T-helper 9 cell (primary cell): ENCODE results near the gene OR4C5.
"Not testable (repeated sequence)": the region's sequence is repeated elsewhere in the genome, so short reads cannot be mapped to it uniquely, and the experiment has no call there.

ENCODE experiments used
- DNase-seq: peaks from one replicate; pipeline ENCODE4 v3.0.0-alpha.2; 2020
- total RNA-seq, 2 donors: gene quantifications; one replicate each; lab custom pipeline; 2026; lab: John Stamatoyannopoulos, UW

Gene OR4C5
- total RNA-seq = 0 reads per million in 2 donors

GRCh38 chr11:48366365-48366764, at the start of gene OR4C5:
OR4C5 (minus strand) TSS chr11:48366465; CDS start chr11:48366465, 0 bp downstream.
- no peak for DNase-seq

GRCh38 chr11:48384670-48385069, 18.4 kb upstream of the OR4C5 start:
- DNase-seq = no peak

- DNase-seq = not testable (repeated sequence)
Observed at GRCh38 chr11:48384151-48384550, 17.9 kb upstream of the OR4C5 start.

GRCh38 chr11:48361289-48361688, 5.0 kb downstream of the OR4C5 start:
- not testable (repeated sequence) for DNase-seq

- no peak for DNase-seq
Observed at GRCh38 chr11:48354677-48355076, 11.6 kb downstream of the OR4C5 start.

GRCh38 chr11:48354013-48354412, 12.3 kb downstream of the OR4C5 start:
- no peak for DNase-seq

GRCh38 chr11:48346286-48346685, 20.0 kb downstream of the OR4C5 start:
- DNase-seq = not testable (repeated sequence)

- DNase-seq = not testable (repeated sequence)
Observed at GRCh38 chr11:48342505-48342904, 23.8 kb downstream of the OR4C5 start.

GRCh38 chr11:48341466-48341865, 24.8 kb downstream of the OR4C5 start:
- no peak for DNase-seq

GRCh38 chr11:48324620-48325019, 41.6 kb downstream of the OR4C5 start, which contains the start of gene OR4C3:
OR4C3 (plus strand) TSS chr11:48324920; CDS start chr11:48325022, 102 bp downstream.
- not testable (repeated sequence) for DNase-seq

- not testable (repeated sequence) for DNase-seq
Observed at GRCh38 chr11:48319813-48320212, 46.5 kb downstream of the OR4C5 start.
